WERI-Rb-1 (cell line): ENCODE results near the gene ITSN1.

ENCODE experiments used
- DNase-seq: peaks from one replicate; pipeline ENCODE4 v3.0.0-alpha.2; 2020
- H3K27ac ChIP-seq: fragments of 250-450 bp; sonication (Bioruptor Pico); 2 replicates; pipeline ENCODE4 v1.5.1; 2020; ENCODE audit warnings: mild to moderate bottlenecking, moderate library complexity
- H3K27me3 ChIP-seq: fragments of 250-450 bp; sonication (Bioruptor Pico); 2 replicates; pipeline ENCODE4 v1.5.1; 2021; ENCODE audit warnings: mild to moderate bottlenecking, low read depth, moderate library complexity; ENCODE audit not compliant: insufficient read depth, severe bottlenecking
- H3K36me3 ChIP-seq: fragments of 250-450 bp; sonication (Bioruptor Pico); 2 replicates; pipeline ENCODE4 v1.5.1; 2020; ENCODE audit warnings: mild to moderate bottlenecking, moderate library complexity
- H3K4me3 ChIP-seq: 2 replicates; pipeline ENCODE4 v1.5.1; 2011; ENCODE audit warnings: low read depth, mild to moderate bottlenecking, control low read depth, low read length
- H3K9me3 ChIP-seq: fragments of 250-450 bp; sonication (Bioruptor Pico); 2 replicates; pipeline ENCODE4 v1.5.1; 2021; ENCODE audit warnings: mild to moderate bottlenecking, moderate library complexity; ENCODE audit not compliant: severe bottlenecking
- CTCF ChIP-seq: IDR thresholded peaks from 2 replicates; pipeline ENCODE4 v1.5.1; 2011; ENCODE audit warnings: low read depth, mild to moderate bottlenecking, control low read depth, inconsistent platforms, low read length

The ITSN1 gene

GRCh38 chr21:33760641-33761440 lies 118.5 kb downstream of the ITSN1 start:
- Histone ChIP-seq H3K27ac (peak overlapping the region; percentile 73), H3K9me3 (no peaks in the 10 kb centered on the region), H3K4me3 (peak overlapping the region; percentile 34), H3K27me3 (no peaks in the 10 kb centered on the region), H3K36me3 (peaks cover 10% of the 10 kb centered on the region)
- TF ChIP-seq CTCF, result no peak
- peak; percentile 92 for DNase-seq

GRCh38 chr21:33761441-33762036 lies 119.2 kb downstream of the ITSN1 start:
- H3K4me3 ChIP-seq, result peak overlapping the region; percentile 34

GRCh38 chr21:33762803-33763581 lies 120.7 kb downstream of the ITSN1 start:
- no peak overlapping the region for H3K27ac ChIP-seq
- DNase-seq, result no peak
- H3K36me3 ChIP-seq, result peaks cover 20% of the 10 kb centered on the region

More at GRCh38 chr21:33761441-33762036, 119.2 kb downstream of the ITSN1 start:
- peaks cover 17% of the 10 kb centered on the region for H3K36me3 ChIP-seq
- no peaks in the 10 kb centered on the region for H3K9me3 ChIP-seq
- TF ChIP-seq CTCF, result no peak
- peak; percentile 19 for DNase-seq
- peak overlapping the region; percentile 73 for H3K27ac ChIP-seq
- no peaks in the 10 kb centered on the region for H3K27me3 ChIP-seq

GRCh38 chr21:33763582-33763899 lies 121.2 kb downstream of the ITSN1 start:
- Histone ChIP-seq H3K4me3 (no peak overlapping the region), H3K27ac (no peak overlapping the region), H3K9me3 (no peaks in the 10 kb centered on the region), H3K36me3 (peaks cover 20% of the 10 kb centered on the region), H3K27me3 (no peaks in the 10 kb centered on the region)
- DNase-seq, result no peak
- TF ChIP-seq CTCF, result no peak

More at GRCh38 chr21:33762803-33763581, 120.7 kb downstream of the ITSN1 start:
- Histone ChIP-seq H3K9me3 (no peaks in the 10 kb centered on the region), H3K4me3 (no peak overlapping the region), H3K27me3 (no peaks in the 10 kb centered on the region)
- no peak for TF ChIP-seq CTCF

GRCh38 chr21:33767236-33767635 lies 124.9 kb downstream of the ITSN1 start:
- Histone ChIP-seq H3K4me3 (no peak overlapping the region), H3K27ac (no peak overlapping the region), H3K36me3 (peaks cover 38% of the 10 kb centered on the region), H3K9me3 (no peaks in the 10 kb centered on the region), H3K27me3 (no peaks in the 10 kb centered on the region)
- TF ChIP-seq CTCF, result no peak
- DNase-seq, result no peak
